ENCODE data around the gene CDK1.

CDK1 gene

GRCh38 chr10:60733517-60733822, 44.8 kb upstream of the CDK1 start:
- DNase-seq (ENCODE audit: low read depth), result no peak
- H3K4me3 ChIP-seq (ENCODE audit: low read depth, low read length), result peak overlapping the region; percentile 74
- TF ChIP-seq CTCF (conservative IDR thresholded peaks at IDR 0.05; ENCODE audit: low read depth, low read length), result no peak

DNA sequence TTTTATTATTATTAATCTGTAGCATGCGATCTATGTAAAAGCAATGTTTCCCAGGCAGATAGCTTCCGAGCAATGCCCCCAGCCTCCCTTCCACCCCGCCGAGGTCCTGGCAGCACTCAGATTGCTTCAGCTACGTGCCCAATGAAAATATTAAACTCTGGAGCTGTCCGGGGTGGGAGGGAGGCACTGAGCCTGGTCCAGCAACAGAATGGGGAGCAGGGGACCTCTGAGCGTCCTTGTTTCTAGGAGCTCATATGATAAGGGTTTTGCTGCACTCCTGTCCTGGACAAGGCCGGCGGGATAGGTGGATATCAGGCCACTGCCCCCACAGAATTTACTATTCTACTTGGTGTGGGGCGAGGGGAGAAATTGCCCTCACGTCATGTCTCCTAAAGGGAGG, 44.5 kb upstream of the CDK1 start:
- H3K4me3 ChIP-seq (ENCODE audit: low read depth, low read length), result peak overlapping the region; percentile 74
- no peak for DNase-seq (ENCODE audit: low read depth)

DNA sequence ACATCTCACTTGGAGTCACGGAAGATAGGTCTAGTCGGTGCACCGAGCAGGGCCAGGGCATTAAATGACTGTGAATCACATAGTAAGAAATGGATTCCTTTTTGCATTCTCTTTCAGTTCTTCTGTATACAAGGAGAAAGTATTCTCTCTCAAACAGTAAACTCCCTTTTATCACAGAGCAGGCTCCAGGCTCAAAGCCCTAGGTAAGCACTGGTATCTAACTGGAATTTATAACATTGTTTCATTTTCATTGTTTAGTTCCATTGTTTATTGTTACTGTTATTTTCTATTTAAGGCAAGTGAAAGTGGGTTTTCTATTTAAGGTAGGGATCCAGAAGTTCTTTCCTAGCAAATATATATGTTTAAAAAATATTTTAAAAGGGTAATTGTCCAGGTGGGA, 44.1 kb upstream of the CDK1 start:
- no peak for TF ChIP-seq CTCF (conservative IDR thresholded peaks at IDR 0.05; ENCODE audit: low read depth, low read length)
- DNase-seq (ENCODE audit: low read depth), result no peak
- H3K4me3 ChIP-seq (ENCODE audit: low read depth, low read length), result no peak overlapping the region

More for the DNA sequence above, 44.5 kb upstream of the CDK1 start:
- no peak for TF ChIP-seq CTCF (conservative IDR thresholded peaks at IDR 0.05; ENCODE audit: low read depth, low read length)

DNA sequence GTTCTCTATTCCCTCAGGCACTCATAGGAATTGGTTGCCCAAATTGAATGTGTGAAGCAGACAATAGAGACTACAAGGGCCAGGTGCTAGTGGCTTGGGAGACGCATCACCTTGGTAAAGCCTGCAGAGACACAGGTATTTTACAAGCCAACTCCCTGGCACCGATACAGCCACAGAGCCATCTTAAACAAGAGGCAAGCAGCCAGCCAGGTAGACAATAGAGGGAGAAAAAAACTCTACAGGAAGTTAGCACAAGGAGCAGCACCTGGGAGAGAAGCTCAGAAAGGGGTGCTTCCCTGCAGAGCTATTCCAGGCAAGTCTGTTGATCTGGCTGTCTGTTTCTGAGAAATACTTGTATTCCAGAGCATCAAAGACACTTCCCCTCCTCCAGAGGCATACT, 43.0 kb upstream of the CDK1 start:
- no peak overlapping the region for H3K4me3 ChIP-seq (ENCODE audit: low read depth, low read length)
- TF ChIP-seq CTCF (conservative IDR thresholded peaks at IDR 0.05; ENCODE audit: low read depth, low read length), result no peak
- no peak for DNase-seq (ENCODE audit: low read depth)

DNA sequence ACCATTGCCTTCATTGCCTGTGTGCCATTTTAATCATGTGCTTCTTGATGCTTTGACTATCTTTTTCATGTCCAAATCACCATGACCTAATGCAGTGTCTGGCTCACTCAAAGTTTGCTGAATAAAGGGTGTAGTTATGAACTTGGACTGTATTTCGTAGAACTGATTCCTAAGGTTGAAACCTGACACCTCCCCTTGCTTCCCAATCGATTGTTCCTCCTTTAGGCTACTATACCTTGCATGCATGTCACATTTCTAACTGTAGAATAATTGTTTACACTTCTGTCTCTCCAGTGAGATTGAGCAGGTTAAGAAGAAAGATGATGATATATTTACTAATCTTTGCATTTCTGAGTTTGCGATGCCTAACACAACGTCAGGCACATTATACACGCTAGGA, 41.0 kb upstream of the CDK1 start:
- DNase-seq (ENCODE audit: low read depth), result no peak
- no peak for TF ChIP-seq CTCF (conservative IDR thresholded peaks at IDR 0.05; ENCODE audit: low read depth, low read length)
- H3K4me3 ChIP-seq (ENCODE audit: low read depth, low read length), result no peak overlapping the region

GRCh38 chr10:60739558-60739957, 38.7 kb upstream of the CDK1 start:
- peak; percentile 73 for DNase-seq (ENCODE audit: low read depth)
- no peak overlapping the region for H3K4me3 ChIP-seq (ENCODE audit: low read depth, low read length)
- TF ChIP-seq CTCF (conservative IDR thresholded peaks at IDR 0.05; ENCODE audit: low read depth, low read length), result no peak

- DNase-seq (ENCODE audit: low read depth), result no peak
- H3K4me3 ChIP-seq (ENCODE audit: low read depth, low read length), result no peak overlapping the region
- no peak for TF ChIP-seq CTCF (conservative IDR thresholded peaks at IDR 0.05; ENCODE audit: low read depth, low read length)
These were observed 35.8 kb upstream of the CDK1 start for GRCh38 chr10:60742512-60742911.

Data from choroid plexus epithelial cell (primary cell).